Measurements from ENCODE around the gene HMMR.

The HMMR gene

GRCh38 chr5:163459819-163460561 lies 442 bp upstream of the HMMR start, which contains the start of gene NUDCD2:
NUDCD2 (minus strand) TSS chr5:163460102; CDS start chr5:163460050, 52 bp downstream.
- DNase-seq (ENCODE audit: insufficient read length) (peak; percentile 56), FAIRE-seq (peak; percentile 92)
- TF ChIP-seq TAF1 (IDR thresholded peaks at IDR 0.05; ENCODE audit: borderline replicate concordance, low read depth, low read length) (peak; percentile 39; the same call in 1 of the 2 replicates), POLR2AphosphoS5 (IDR thresholded peaks at IDR 0.05; ENCODE audit: low read depth, low read length) (peak; percentile 96), POLR2A (IDR thresholded peaks at IDR 0.05; ENCODE audit: low read depth, low read length) (peak; percentile 91)

- TF ChIP-seq TAF1 (IDR thresholded peaks at IDR 0.05; ENCODE audit: borderline replicate concordance, low read depth, low read length): no peak
- no peak for TF ChIP-seq POLR2AphosphoS5 (IDR thresholded peaks at IDR 0.05; ENCODE audit: low read depth, low read length)
- no peak for TF ChIP-seq POLR2A (IDR thresholded peaks at IDR 0.05; ENCODE audit: low read depth, low read length)
- DNase-seq (ENCODE audit: insufficient read length): no peak
- FAIRE-seq: no peak
Observed at GRCh38 chr5:163463063-163463435, 2.6 kb downstream of the HMMR start.

- DNase-seq (ENCODE audit: insufficient read length): no peak
- TF ChIP-seq TAF1 (IDR thresholded peaks at IDR 0.05; ENCODE audit: borderline replicate concordance, low read depth, low read length) (no peak), POLR2A (IDR thresholded peaks at IDR 0.05; ENCODE audit: low read depth, low read length) (no peak)
- FAIRE-seq: no peak
Observed at GRCh38 chr5:163467682-163468081, 7.2 kb downstream of the HMMR start.

GRCh38 chr5:163473635-163474243 lies 13.3 kb downstream of the HMMR start:
- FAIRE-seq (no peak), DNase-seq (ENCODE audit: insufficient read length) (no peak)
- TF ChIP-seq POLR2A (IDR thresholded peaks at IDR 0.05; ENCODE audit: low read depth, low read length) (no peak), TAF1 (IDR thresholded peaks at IDR 0.05; ENCODE audit: borderline replicate concordance, low read depth, low read length) (no peak), POLR2AphosphoS5 (IDR thresholded peaks at IDR 0.05; ENCODE audit: low read depth, low read length) (no peak)

- TF ChIP-seq TAF1 (IDR thresholded peaks at IDR 0.05; ENCODE audit: borderline replicate concordance, low read depth, low read length) (no peak), POLR2A (IDR thresholded peaks at IDR 0.05; ENCODE audit: low read depth, low read length) (no peak), POLR2AphosphoS5 (IDR thresholded peaks at IDR 0.05; ENCODE audit: low read depth, low read length) (no peak)
- DNase-seq (ENCODE audit: insufficient read length) (no peak), FAIRE-seq (no peak)
Observed at GRCh38 chr5:163475411-163475810, 15.0 kb downstream of the HMMR start.

- DNase-seq (ENCODE audit: insufficient read length) (no peak), FAIRE-seq (no peak)
- TF ChIP-seq POLR2AphosphoS5 (IDR thresholded peaks at IDR 0.05; ENCODE audit: low read depth, low read length): no peak
- TF ChIP-seq TAF1 (IDR thresholded peaks at IDR 0.05; ENCODE audit: borderline replicate concordance, low read depth, low read length): no peak
- TF ChIP-seq POLR2A (IDR thresholded peaks at IDR 0.05; ENCODE audit: low read depth, low read length): no peak
Observed at GRCh38 chr5:163478126-163478981, 17.9 kb downstream of the HMMR start.

- DNase-seq (ENCODE audit: insufficient read length) (no peak), FAIRE-seq (no peak)
- no peak for TF ChIP-seq POLR2AphosphoS5 (IDR thresholded peaks at IDR 0.05; ENCODE audit: low read depth, low read length)
- no peak for TF ChIP-seq TAF1 (IDR thresholded peaks at IDR 0.05; ENCODE audit: borderline replicate concordance, low read depth, low read length)
Observed at GRCh38 chr5:163478982-163479271, 18.5 kb downstream of the HMMR start.

GRCh38 chr5:163489055-163489744 lies 28.8 kb downstream of the HMMR start:
- TF ChIP-seq POLR2AphosphoS5 (IDR thresholded peaks at IDR 0.05; ENCODE audit: low read depth, low read length): no peak
- TF ChIP-seq TAF1 (IDR thresholded peaks at IDR 0.05; ENCODE audit: borderline replicate concordance, low read depth, low read length): no peak
- no peak for TF ChIP-seq POLR2A (IDR thresholded peaks at IDR 0.05; ENCODE audit: low read depth, low read length)
- DNase-seq (ENCODE audit: insufficient read length) (no peak), FAIRE-seq (peak; percentile 38)

GRCh38 chr5:163489745-163490075 lies 29.3 kb downstream of the HMMR start:
- no peak for DNase-seq (ENCODE audit: insufficient read length)
- FAIRE-seq: no peak
- TF ChIP-seq TAF1 (IDR thresholded peaks at IDR 0.05; ENCODE audit: borderline replicate concordance, low read depth, low read length) (no peak), POLR2AphosphoS5 (IDR thresholded peaks at IDR 0.05; ENCODE audit: low read depth, low read length) (no peak)

- FAIRE-seq (no peak), DNase-seq (ENCODE audit: insufficient read length) (no peak)
- no peak for TF ChIP-seq TAF1 (IDR thresholded peaks at IDR 0.05; ENCODE audit: borderline replicate concordance, low read depth, low read length)
- no peak for TF ChIP-seq POLR2A (IDR thresholded peaks at IDR 0.05; ENCODE audit: low read depth, low read length)
- no peak for TF ChIP-seq POLR2AphosphoS5 (IDR thresholded peaks at IDR 0.05; ENCODE audit: low read depth, low read length)
Observed at GRCh38 chr5:163496286-163496685, 35.9 kb downstream of the HMMR start.

GRCh38 chr5:163497315-163497714 lies 36.9 kb downstream of the HMMR start:
- no peak for TF ChIP-seq POLR2AphosphoS5 (IDR thresholded peaks at IDR 0.05; ENCODE audit: low read depth, low read length)
- TF ChIP-seq TAF1 (IDR thresholded peaks at IDR 0.05; ENCODE audit: borderline replicate concordance, low read depth, low read length): no peak
- no peak for TF ChIP-seq POLR2A (IDR thresholded peaks at IDR 0.05; ENCODE audit: low read depth, low read length)
- DNase-seq (ENCODE audit: insufficient read length) (no peak), FAIRE-seq (no peak)
